NB4 (cell line): ENCODE measurements around the gene SMCR8.

Experiments
- MAX ChIP-seq: IDR thresholded peaks from 2 replicates; pipeline ENCODE4 v1.6.1; 2011; ENCODE audit warnings: low read depth, low read length
- MYC ChIP-seq: IDR thresholded peaks from 2 replicates; pipeline ENCODE4 v1.6.1; 2011; ENCODE audit warnings: low read depth, low read length
- POLR2A ChIP-seq: IDR thresholded peaks from 2 replicates; pipeline ENCODE4 v1.6.1; 2011; ENCODE audit warnings: mild to moderate bottlenecking; ENCODE audit not compliant: insufficient read length; ENCODE audit errors: extremely low read depth
- TF ChIP-seq, protein P1 (sequence below): IDR thresholded peaks from one replicate; pipeline ENCODE4 v1.5.1; 2012; ENCODE audit warnings: low read depth, low read length

DNA sequence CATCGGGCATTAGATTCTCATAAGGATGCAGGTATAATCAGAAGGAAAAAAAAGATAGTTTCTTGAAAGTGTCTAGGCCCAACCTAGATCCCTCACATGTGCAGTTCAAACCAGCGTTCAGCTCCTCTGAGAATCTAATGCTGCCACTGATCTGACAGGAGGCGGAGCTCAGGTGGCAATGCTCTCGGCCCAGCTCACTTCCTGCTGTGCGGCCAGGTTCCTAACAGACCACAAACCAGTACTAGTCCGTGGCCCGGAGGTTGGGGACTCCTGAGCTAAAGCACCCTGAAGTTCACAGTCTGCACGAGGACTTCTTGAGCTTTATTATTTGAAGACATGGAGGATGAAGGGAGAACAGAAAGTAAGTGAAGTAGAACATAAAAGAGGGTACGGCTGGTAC, 16.8 kb downstream of the SMCR8 start:
- TF ChIP-seq MAX (no peak), POLR2A (no peak), MYC (no peak)
- TF ChIP-seq, protein P1, sequence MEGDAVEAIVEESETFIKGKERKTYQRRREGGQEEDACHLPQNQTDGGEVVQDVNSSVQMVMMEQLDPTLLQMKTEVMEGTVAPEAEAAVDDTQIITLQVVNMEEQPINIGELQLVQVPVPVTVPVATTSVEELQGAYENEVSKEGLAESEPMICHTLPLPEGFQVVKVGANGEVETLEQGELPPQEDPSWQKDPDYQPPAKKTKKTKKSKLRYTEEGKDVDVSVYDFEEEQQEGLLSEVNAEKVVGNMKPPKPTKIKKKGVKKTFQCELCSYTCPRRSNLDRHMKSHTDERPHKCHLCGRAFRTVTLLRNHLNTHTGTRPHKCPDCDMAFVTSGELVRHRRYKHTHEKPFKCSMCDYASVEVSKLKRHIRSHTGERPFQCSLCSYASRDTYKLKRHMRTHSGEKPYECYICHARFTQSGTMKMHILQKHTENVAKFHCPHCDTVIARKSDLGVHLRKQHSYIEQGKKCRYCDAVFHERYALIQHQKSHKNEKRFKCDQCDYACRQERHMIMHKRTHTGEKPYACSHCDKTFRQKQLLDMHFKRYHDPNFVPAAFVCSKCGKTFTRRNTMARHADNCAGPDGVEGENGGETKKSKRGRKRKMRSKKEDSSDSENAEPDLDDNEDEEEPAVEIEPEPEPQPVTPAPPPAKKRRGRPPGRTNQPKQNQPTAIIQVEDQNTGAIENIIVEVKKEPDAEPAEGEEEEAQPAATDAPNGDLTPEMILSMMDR = no peak
